ENCODE data around the gene SLC24A1. TPM values are rescaled to one million over a fixed set of nuclear protein-coding genes. Genes with fewer than 3 reads are reported as not detected.

SLC24A1 gene
- 1 to 10 TPM; 6.8 to 8.9 TPM for total RNA-seq
- long read RNA-seq, partial matches to known transcripts, result 2 of 3 reads
- long read RNA-seq, other reads (novel, unspliced or antisense), result 1 of 3 reads

GRCh38 chr15:65621638-65622037, at the start of gene SLC24A1:
Gene SLC24A1 (plus strand): TSS chr15:65621938. CDS start chr15:65624081, 2,143 bp downstream.
- DNase-seq, result no peak
- ATAC-seq, result no peak
- intact Hi-C loops (cut with DNase I, micrococcal nuclease), result no loop called here

GRCh38 chr15:65571971-65572370, 49.8 kb upstream of the SLC24A1 start:
- intact Hi-C loops (cut with DNase I, micrococcal nuclease), result no loop called here
- DNase-seq, result no peak
- ATAC-seq, result no peak

GRCh38 chr15:65576664-65577063, 45.1 kb upstream of the SLC24A1 start:
- no peak for ATAC-seq
- DNase-seq, result no peak
- intact Hi-C loops (cut with DNase I, micrococcal nuclease), result no loop called here

GRCh38 chr15:65577129-65577996, 44.4 kb upstream of the SLC24A1 start:
- DNase-seq (no peak), ATAC-seq (no peak)
- intact Hi-C loops (cut with DNase I, micrococcal nuclease), result no loop called here

- intact Hi-C loops (cut with DNase I, micrococcal nuclease), result no loop called here
- DNase-seq (no peak), ATAC-seq (no peak)
Observed at GRCh38 chr15:65578904-65579728, 42.6 kb upstream of the SLC24A1 start.

- DNase-seq (no peak), ATAC-seq (no peak)
- intact Hi-C loops (cut with DNase I, micrococcal nuclease), result no loop called here
Observed at GRCh38 chr15:65579762-65580161, 42.0 kb upstream of the SLC24A1 start.

GRCh38 chr15:65580287-65580686, 41.5 kb upstream of the SLC24A1 start:
- no peak for DNase-seq
- no peak for ATAC-seq
- intact Hi-C loops (cut with DNase I, micrococcal nuclease), result no loop called here

GRCh38 chr15:65583701-65584100, 38.0 kb upstream of the SLC24A1 start:
- ATAC-seq, result no peak

GRCh38 chr15:65584241-65584640, 37.5 kb upstream of the SLC24A1 start:
- ATAC-seq, result no peak
- DNase-seq, result no peak
- intact Hi-C loops (cut with DNase I, micrococcal nuclease), result no loop called here

More at GRCh38 chr15:65583701-65584100, 38.0 kb upstream of the SLC24A1 start:
- intact Hi-C loops (cut with DNase I, micrococcal nuclease), result no loop called here
- no peak for DNase-seq

- intact Hi-C loops (cut with DNase I, micrococcal nuclease), result no loop called here
- DNase-seq (no peak), ATAC-seq (no peak)
Observed at GRCh38 chr15:65587094-65587493, 34.6 kb upstream of the SLC24A1 start.

- no peak for ATAC-seq
- DNase-seq, result no peak
- intact Hi-C loops (cut with DNase I, micrococcal nuclease), result no loop called here
Observed at GRCh38 chr15:65595960-65596359, 25.8 kb upstream of the SLC24A1 start.

- no peak for DNase-seq
- no peak for ATAC-seq
- intact Hi-C loops (cut with DNase I, micrococcal nuclease), result no loop called here
Observed at GRCh38 chr15:65598468-65598867, 23.3 kb upstream of the SLC24A1 start.

GRCh38 chr15:65599677-65600076, 22.1 kb upstream of the SLC24A1 start:
- DNase-seq (no peak), ATAC-seq (no peak)
- intact Hi-C loops (cut with DNase I, micrococcal nuclease), result no loop called here

- DNase-seq (no peak), ATAC-seq (no peak)
- intact Hi-C loops (cut with DNase I, micrococcal nuclease), result no loop called here
Observed at GRCh38 chr15:65603134-65603533, 18.6 kb upstream of the SLC24A1 start.

GRCh38 chr15:65603559-65603958, 18.2 kb upstream of the SLC24A1 start:
- intact Hi-C loops (cut with DNase I, micrococcal nuclease), result no loop called here
- no peak for DNase-seq
- ATAC-seq, result no peak

GRCh38 chr15:65610871-65611718, 10.6 kb upstream of the SLC24A1 start, which contains the start of gene INTS14:
Gene INTS14 (minus strand): TSS chr15:65611131. CDS start chr15:65607380, 3,751 bp downstream.
- ATAC-seq, result peak; percentile 97
- DNase-seq, result peak; percentile 97 to 100
- intact Hi-C loops (cut with DNase I, micrococcal nuclease), result no loop called here

- DNase-seq, result no peak
- intact Hi-C loops (cut with DNase I, micrococcal nuclease), result no loop called here
- no peak for ATAC-seq
Observed at GRCh38 chr15:65611888-65612615, 9.7 kb upstream of the SLC24A1 start.

- ATAC-seq (no peak), DNase-seq (no peak)
- intact Hi-C loops (cut with DNase I, micrococcal nuclease), result no loop called here
Observed at GRCh38 chr15:65612616-65612946, 9.2 kb upstream of the SLC24A1 start.

All from left colon (tissue), 2 donors.